DMS114 treated with DMSO at 0.1 percent for 48 hours (cell line): ENCODE data around the gene PAM.
"Not testable (repeated sequence)": the region's sequence is repeated elsewhere in the genome, so short reads cannot be mapped to it uniquely, and the experiment has no call there.

ENCODE experiments used
- DNase-seq: peaks from one replicate; lab custom pipeline; 2025; ENCODE audit not compliant: unreplicated experiment; lab: John Stamatoyannopoulos, UW

PAM gene

DNA sequence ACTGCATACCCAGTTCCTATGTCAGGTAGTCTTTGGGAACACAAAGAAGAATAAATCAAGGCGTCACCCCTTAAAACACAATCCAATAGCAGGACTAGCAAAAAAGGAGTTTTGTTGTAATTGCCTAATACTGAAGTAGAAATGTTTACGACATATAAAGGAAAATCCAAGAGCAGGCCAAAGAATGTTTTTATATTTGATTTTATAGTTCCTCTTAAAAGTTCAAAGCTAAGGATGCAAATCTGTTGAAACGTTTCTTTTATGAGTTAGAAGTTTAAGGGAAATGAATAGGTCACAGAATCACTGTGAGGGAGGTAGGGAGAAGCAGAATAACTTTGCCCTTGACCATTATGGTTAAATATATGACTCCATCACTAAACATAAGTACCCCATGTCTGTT is 136.1 kb downstream of the PAM start:
- DNase-seq, result no peak

DNA sequence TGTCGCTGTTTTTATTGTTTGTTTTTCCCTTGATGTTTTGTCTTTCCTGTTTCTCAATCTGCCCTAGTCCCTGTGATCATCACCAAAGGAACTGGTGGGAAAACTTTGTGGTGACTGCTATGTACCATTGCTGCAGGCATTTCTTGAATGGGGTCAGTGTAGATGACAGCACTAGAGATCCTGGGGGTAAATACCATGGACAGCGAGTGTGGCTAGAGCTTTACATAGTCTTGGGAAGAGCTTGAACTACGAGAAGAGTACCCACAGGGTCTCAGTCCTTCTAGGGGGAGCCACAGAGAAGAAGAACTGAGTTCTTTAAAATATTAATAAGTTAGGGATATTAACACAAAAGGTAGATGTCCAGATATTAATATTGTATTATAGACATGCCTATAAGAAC is 138.8 kb downstream of the PAM start:
- no peak for DNase-seq

DNA sequence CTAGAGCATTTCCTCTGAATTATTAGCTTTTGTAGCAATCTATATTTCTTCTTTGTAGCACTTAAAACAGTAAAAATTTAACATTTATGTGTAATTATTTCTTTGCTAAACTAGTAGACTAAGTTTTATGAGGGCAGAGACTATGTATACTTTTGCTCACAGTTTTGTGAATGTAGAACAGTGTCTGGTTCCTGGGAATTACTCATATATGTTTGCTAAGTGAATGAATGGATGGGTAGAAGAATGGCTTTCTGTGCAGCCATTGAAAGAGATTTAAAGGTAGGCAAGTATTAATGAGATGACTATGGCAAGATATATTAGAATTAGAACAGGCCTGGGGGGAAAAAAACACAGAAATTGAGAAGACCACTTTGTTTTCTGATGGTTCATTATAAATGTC is 140.1 kb downstream of the PAM start:
- DNase-seq, result no peak

DNA sequence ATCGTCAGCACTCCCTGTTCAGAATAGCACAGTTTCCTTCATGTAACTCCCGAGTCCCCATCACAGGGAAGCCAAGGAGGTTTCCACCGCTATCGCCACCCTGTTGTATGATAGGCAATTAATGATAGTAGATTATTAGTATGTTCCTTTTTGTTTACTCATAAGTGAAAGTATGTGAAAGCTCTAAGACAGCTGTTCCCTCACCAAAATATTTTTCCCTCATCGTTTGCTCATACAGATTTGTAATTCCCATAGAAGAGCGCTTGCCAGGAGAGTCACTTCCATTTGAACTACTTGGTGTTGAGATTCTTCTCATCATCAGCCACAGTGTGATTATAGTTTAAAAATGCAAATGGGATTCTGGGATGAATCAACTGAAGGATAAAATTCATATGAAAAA is 140.9 kb downstream of the PAM start:
- DNase-seq, result no peak

DNA sequence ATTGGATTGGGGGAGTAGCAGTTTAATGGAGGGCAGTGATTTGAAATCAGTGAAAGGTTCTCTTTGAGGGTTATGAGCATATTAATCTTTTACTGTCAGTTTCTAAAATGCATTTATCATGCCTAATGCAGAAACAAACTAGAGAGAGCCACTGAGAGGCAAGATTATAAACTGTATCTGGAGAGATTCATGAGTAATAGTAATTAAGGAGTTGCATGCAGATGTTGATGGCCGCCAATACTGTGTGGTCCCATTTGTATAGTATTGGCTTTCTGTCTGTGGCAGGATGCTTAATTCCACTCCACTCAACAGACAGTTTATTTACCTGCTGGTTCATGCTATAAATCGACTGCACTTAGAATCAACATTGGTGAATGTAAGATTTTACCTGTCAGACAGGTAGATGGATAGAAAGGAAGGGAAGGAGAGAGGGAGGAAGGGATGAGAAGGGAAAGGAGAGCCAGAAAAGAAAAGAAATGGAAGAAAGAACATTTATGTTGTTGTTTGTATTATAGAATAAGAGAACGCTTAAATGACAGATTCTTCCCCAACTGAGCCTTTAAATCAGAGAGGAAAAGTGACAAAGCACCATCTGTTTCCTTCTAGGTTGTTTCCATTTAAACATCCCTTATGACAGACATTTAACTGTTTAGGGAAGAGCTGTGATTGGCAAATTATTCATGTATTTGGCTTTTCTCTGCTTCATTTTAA is 146.5 kb downstream of the PAM start:
- DNase-seq, result no peak

DNA sequence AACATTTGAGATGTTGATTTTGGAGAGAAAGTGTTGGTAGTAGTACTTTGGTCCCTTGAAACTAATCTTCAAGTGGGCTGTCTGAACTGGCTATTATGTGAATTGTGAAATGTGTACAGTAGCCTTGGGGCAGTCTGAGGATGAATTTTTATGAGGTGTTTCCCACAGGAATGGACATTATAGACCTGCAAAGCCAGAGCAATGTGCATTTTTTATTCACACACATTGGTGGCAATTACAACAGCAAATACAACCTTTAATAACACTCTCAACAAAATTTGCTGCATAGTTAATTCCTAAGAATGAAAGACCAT is 147.0 kb downstream of the PAM start:
- DNase-seq, result no peak

DNA sequence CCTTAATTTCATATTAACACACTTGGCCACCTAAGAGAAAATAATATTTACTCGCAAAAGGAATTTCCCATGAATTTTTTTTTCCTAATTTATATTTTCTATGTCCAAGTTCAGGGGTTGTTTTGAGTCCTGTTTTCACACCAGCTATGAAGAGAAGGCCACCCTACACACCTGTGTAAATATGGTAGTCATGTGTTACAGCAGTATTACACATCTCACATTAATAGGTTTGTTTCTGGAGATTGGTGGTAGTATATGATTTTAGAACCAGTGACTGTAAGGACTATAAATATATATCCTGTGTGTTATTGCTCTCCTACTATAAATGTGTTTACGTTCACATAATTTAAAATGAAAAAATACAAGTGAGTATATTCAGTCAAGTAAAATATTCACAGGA is 147.5 kb downstream of the PAM start:
- DNase-seq, result no peak

DNA sequence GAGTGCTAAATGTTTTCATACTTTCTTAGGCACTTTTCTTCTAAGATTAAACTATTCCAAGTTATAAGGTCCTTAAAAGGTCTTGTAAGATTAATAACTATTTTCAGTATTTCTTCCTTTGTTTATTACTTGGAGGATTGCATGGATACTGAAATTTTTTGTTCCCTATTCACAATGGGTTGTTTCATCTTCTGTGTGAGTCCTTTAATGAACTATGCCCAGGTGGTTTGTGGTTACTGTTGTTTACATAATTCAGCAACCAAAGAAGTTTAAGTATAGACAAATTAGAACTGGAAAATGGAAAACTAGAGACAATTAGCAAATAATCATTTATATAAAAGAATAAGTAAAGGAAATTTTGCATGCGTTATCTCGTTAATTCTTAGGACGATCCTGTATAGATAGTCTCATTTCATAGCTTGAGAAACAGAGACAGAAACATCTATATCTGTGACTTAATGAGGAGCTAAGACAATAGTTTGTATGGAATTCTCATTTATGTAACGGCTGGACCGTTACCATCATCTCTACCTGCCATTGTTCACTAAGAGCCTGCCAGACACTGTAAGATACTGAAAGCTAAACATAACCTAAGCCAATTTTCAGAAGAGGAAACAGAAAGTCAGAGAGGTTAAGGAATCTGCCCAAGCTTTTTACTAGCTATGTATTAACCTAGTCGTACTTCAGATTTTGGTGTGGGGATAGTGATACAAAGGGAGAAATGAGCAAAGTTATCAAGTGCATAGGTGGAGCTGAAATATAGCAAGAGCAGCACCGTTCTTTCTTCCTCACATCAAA is 148.2 kb downstream of the PAM start:
- no peak for DNase-seq

DNA sequence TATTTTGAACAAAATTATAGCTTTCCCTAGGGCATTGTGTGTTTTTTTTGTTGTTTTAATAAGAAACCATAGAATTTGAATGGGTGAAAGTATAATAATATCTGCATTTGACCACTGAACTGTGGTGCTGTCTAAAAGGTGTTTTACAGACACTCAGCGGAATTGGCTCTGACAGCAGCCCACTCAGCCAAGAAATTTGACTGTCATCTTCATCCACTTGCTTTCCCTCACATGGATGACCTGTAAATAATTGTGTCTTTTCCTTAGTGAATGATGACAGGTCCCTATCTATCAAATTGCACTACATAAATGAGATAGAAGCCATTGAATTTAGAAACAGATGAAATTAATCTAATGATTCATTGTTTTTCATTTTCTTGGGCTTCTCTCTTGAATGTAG is 150.0 kb downstream of the PAM start:
- no peak for DNase-seq

DNA sequence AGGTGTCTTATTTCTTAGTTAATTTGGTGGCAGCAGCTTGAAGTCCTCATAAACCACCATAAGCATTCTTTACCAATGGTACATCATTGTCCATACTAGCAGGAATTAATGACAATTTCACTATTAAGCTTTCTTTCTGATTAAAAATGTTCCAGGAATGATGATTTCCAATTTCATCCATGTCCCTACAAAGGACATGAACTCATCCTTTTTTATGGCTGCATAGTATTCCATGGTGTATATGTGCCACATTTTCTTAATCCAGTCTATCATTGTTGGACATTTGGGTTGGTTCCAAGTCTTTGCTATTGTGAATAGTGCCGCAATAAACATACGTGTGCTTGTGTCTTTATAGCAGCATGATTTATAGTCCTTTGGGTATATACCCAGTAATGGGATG is 152.0 kb downstream of the PAM start:
- not testable (repeated sequence) for DNase-seq

DNA sequence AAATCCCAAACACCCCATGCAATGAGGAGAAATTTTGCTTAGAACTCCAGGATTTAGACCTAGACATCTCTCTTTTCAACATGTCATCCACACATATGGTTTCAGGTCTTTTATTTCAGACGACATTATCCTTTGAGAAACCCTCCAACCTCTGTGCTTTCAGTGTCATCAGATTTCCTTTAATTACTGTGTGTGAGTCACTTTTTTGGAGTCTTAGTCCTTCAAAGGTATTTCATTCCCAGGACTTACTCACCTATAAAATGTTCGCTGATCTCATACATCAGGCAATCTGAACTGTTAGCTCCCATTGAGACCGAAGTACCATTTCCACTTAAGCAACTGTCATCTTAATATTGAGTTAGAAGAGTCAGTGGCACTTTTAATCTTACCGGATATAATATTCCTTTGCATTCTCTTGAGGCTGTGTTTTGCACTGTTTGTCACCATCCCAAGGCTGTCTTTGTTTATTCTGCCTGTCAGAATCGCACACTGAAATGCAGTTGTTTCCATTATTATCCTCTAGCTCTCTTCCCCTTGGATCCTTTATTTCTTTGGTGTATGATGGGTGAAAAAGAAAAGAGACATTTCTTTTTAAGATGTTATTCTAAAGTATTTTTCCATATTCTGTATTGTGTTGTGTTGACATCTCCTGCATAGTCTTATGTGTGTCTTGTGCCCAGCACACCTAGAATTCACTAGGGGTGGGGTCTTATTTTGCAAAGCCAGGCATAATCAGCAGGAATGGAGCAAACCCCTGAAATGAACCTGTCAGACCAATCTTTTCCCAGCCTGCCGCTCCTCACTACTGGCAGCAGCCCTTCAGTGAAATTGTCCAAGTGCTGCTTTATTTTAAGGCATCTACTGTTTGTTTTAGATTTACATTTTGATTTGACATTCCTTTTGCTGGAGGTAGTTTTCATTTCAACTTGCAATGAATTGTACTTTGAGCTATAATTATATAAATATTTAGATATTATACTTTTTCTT is 155.4 kb downstream of the PAM start:
- DNase-seq, result no peak

DNA sequence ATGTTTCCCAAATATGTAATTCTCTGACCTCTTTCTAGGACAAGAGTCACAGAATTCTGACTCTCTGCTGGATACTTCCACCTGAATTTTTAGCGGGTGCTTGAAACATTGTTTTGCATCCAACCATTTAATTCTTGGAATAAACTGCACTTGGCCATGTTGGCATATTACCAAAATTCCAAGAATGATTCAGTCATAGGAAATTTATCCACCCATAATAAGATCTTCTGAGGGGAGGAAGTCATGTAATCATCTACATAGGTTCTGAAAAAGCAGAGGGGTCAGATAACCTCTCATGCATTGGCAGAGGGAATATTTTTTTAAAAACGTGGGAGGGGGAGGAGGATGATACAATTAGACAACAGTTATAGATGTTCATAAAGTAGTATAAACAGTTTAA is 156.9 kb downstream of the PAM start:
- DNase-seq, result no peak

DNA sequence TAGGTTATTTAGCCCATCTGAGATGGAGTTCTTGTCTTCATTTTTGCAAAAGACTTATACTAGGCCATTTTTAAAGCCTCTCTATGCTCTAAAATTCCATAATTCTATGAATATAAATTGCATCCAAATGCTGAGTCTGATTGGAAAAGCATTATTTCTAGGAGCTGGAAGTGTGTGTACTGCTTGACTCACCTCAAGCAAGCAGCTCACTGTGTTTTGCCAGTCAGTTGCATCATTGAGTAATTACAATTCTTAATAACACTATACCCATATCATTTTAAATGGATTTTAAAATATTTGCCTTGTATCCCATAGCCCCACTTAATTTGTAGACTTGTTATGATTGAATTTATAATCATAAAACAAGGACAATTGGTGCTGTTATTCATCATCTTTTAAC is 161.0 kb downstream of the PAM start:
- no peak for DNase-seq

DNA sequence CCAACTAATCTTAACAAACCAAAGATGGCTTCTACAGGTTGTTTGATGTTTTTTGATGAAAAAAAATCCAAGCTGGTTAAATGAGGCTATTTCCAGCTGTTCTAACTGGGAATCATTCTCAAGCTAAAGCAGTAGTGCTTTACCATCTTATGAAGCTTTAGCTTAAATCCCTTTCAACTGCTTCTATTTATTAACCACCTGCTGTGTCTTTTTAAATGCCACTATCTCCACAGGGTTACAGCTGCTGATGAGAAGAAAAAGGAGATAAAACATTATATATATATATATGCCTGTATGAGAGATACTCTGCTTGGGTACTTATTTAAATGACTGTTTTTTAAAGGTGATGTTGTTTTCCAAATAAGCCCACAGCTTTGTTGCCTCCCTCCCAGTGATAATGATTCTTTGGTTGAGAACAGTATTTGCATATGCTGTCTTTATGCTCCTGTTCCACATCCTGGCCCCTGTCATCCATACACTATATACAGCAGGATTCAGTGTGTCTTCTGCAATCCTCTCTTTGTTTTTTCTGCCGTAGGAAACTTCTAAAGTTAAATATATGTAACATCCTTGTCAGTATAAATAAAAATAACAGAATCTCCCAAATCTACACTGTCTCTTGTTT is 164.0 kb downstream of the PAM start:
- DNase-seq, result no peak

DNA sequence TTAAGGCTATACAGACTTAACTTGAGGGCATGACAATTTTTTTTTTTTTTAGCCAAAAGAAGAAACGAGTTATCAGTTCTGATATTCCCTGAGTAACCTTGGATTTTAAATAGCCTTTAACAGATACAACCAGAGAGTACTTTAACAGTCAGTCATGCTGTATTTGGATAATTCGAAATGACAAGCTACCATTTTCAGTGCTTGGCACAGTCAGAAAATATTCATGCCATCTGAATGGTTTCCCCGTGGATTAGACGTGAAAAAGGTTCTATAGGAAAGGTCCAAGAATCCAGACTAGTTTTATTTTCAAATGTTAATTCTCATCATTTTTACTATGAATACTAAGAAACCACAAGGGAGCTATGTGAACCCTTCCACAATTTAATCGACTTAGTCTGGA is 165.7 kb downstream of the PAM start:
- no peak for DNase-seq

DNA sequence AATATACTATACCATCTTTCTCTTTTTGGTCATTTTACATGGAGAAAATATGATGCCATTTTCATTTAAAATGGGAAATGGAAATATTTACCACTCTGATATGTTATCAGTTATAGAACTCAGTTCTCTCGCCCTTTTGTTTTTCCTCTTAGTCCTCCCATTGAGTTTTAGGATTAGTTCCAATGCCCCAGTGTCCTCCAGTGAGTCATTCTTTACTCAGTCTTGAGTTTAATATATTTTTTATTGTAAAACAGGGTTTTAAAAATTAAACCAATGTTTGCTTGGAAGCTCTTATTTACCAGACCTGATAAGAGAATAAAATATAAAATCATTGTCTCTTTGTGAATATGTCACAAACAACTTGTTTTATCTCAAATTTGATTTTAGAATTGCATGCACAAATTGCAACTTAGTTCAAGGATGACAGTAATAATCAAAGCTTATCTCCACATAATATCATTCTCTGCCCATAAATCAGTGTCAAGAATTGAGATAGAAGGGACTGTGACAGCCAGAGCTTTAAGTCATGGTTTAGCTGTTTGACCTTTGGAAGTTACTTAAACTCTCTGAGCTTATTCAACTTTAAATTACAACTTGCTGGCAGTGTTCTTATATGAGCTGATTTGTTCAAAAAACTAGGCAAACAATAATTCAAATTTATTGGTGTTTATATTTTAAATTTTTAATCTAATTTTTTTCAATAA is 166.4 kb downstream of the PAM start:
- DNase-seq, result no peak

DNA sequence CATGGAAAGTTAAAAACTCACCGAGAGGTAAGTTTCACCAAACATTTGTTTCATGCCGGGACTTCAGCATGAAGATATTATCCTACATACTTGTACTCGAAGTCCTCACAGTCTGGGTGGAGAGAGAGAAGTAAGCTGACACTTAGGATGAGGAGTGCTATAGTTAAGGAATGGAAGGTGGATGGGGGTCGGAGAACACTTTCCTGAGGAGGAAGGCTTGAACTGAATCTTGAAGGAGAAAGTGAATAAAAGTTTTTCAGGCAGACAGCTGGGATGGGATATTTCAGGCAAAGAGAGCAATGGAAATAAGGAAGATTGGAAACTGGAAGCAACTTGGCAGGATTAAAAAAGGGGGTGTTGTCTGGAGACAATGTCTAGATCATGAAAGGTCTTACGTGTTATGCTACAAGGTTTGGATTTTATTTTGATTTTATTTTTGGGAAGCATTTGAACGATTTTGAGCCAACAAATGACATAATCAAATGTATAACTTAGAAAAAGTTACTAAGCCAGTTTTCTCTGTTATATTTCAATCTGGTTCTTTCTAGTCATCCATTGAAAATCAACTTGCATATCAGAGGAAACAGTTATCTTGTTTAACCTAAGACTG is 167.1 kb downstream of the PAM start:
- DNase-seq, result no peak

DNA sequence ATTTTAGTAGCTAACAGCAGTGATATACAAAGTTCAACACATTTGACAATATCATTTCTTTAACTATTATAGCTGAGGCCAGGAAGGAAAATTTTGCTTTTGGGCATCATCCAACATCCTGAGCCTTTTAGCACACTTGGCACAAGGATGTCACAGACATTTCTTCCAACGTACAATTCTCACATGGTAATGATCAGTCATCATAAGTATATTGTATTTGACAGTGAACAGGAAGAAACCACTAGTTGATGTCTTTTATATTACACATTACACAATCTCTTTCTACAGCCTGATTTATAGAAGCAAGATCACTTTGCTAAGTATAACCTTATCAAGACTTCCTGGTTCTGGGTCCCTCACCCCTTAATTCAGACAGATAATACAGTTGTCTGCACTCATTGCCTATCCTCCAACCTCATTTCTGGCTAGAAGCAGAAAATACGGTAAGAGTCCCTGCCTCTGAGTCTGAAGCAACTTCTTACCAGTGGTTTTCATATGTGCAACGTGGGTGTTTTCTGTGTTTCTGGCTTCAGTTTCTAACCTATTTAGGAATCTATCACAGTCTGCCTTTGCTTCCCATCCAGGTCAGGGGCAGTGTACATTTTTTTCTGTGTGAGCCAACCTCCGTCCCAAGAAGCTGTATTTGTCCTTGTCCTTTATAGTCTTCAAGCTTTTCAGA is 167.8 kb downstream of the PAM start:
- no peak for DNase-seq

DNA sequence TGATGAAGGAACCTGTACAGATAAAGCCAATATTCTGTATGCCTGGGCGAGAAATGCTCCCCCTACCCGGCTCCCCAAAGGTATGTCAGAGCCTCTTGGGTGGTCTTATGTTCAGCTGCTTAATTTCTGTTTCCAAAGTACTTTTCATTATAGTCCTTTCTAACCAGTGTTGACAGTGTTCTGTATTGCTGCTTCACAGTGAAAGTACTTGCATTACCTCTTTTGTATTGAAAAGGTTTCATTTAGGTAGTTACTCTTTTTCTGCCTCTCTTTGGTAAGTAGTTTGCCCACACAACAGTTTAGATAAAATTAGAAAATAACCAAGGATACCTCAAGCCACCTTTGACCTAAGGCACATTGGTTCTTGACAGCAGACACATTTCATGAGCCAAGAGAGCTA is 169.9 kb downstream of the PAM start:
- no peak for DNase-seq

DNA sequence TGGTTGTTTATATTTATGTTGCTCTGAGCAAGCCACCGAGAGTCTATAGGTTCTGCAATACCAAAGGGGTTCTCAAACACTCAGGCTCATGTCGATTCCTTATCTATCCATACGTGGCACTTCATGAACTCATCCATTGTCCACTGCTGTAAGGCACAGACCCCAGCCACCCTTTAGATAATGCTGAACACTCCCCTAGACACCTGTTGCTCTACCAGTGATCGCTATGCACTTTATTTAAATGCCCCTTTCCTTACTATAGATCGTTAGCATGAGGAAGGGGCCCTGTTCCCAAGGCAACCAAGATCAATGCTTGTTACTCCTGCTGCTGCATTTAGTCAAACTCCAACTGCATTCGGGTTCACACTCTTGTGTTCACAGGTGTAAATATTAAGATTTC is 171.9 kb downstream of the PAM start:
- DNase-seq, result no peak
